Prostate gland (tissue), 2 donors: ENCODE measurements around the gene FBLN5.

ENCODE experiments used
- CTCF ChIP-seq, 4 experiments: fragments of 200-600 bp in 2 of 4; fragments of 450-650 bp in 2 of 4; sonication (generic) in 2 of 4; IDR thresholded peaks; 1 replicate in 3 of 4; 2 replicates in 1 of 4; pipeline ENCODE4 v1.5.1; 2016 to 2019; ENCODE audit warnings: antibody characterized with exemption in 4 of 4, mild to moderate bottlenecking in 2 of 4, moderate library complexity in 2 of 4
- POLR2AphosphoS5 ChIP-seq: sonication (generic); formaldehyde crosslinking; IDR thresholded peaks from one replicate; pipeline ENCODE4 v1.6.1; 2017; ENCODE audit warnings: antibody characterized with exemption

DNA sequence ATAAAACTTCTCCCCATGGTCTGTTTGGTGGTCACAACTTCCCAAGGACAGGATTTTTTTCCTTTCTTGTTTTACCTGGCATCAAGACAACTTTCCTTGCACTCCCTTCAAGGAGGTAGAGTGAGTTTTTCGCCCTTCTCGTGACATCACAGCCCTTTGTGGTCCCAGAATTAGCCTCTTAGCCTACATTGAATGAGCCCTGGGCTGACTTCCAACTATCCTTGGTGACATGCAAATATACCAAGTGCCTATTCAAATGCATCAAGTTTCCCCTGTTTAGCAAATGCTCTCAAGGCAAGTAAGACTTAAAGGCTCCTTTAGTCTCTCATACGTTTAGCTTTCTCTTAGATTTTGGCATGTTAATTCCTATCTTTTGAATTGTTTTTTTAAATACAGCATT is 116.7 kb downstream of the FBLN5 start:
- TF ChIP-seq POLR2AphosphoS5 (no peak), CTCF (IDR thresholded peaks at IDR 0.05) (no peak)
